Uterus (tissue), 4 donors: ENCODE measurements around the gene TET2. TPM values are rescaled to one million over a fixed set of nuclear protein-coding genes. Genes with fewer than 3 reads are reported as not detected.

Experiments used
- DNase-seq, 2 donors: peaks; one replicate each; pipeline ENCODE4 v3.0.0-alpha.2; 2019 to 2020
- H3K27ac ChIP-seq, 2 donors: fragments of 200-600 bp; sonication (generic); 1 replicate in 1 of 2; 2 replicates in 1 of 2; pipeline ENCODE4 v1.5.1; 2016 to 2018
- H3K27me3 ChIP-seq, 2 donors: fragments of 200-600 bp; sonication (generic); one replicate each; pipeline ENCODE4 v1.5.1; 2018 to 2019; ENCODE audit warnings: control low read depth in 1 of 2
- H3K36me3 ChIP-seq, 2 donors: fragments of 200-600 bp; sonication (generic); one replicate each; pipeline ENCODE4 v1.5.1; 2019; ENCODE audit warnings: control low read depth in 1 of 2
- H3K4me1 ChIP-seq, 2 donors: fragments of 200-600 bp; sonication (generic); one replicate each; pipeline ENCODE4 v1.5.1; 2018 to 2019; ENCODE audit warnings: control low read depth in 1 of 2
- H3K4me3 ChIP-seq, 2 donors: fragments of 200-600 bp; sonication (generic); 1 replicate in 1 of 2; 2 replicates in 1 of 2; pipeline ENCODE4 v1.5.1; 2018 to 2019; ENCODE audit warnings: mild to moderate bottlenecking in 1 of 2
- H3K9me3 ChIP-seq, 2 donors: fragments of 200-600 bp; sonication (generic); one replicate each; pipeline ENCODE4 v1.5.1; 2019; ENCODE audit warnings: control low read depth in 1 of 2
- POLR2A ChIP-seq, 2 donors: fragments of 450-650 bp; IDR thresholded peaks; one replicate each; pipeline ENCODE4 v1.6.1; 2016; ENCODE audit warnings: antibody characterized with exemption in 2 of 2, mild to moderate bottlenecking in 1 of 2, moderate library complexity in 1 of 2
- intact Hi-C: fragments of 100-400 bp; cut with DNase I; formaldehyde crosslinking; loops from one replicate; pipeline ENCODE4 v1.15.1; 2023; ENCODE audit warnings: low total_unique reads
- total RNA-seq, 4 donors: library from RNA; depleted of rRNA in 3 of 4; stranded (reverse); fragments of >200 nt in 3 of 4; gene quantifications; one replicate each; pipeline versions ENCODE4 v1.1.0 to v1.2.4, GENCODE V29; 2014 to 2023
- TF ChIP-seq, protein P1 (sequence below), 4 experiments: fragments of 200-600 bp in 2 of 4; fragments of 450-650 bp in 2 of 4; sonication (generic) in 2 of 4; IDR thresholded peaks; one replicate each; pipeline ENCODE4 v1.5.1; 2016 to 2019; ENCODE audit warnings: antibody characterized with exemption in 4 of 4, mild to moderate bottlenecking in 2 of 4, moderate library complexity in 1 of 4
- donor health status: DM: yes; HTN: yes; CAD: no.

Gene TET2
- total RNA-seq, 4 donors from 2014 or later: 17.9 to 93.5 (median 35.9) TPM

DNA sequence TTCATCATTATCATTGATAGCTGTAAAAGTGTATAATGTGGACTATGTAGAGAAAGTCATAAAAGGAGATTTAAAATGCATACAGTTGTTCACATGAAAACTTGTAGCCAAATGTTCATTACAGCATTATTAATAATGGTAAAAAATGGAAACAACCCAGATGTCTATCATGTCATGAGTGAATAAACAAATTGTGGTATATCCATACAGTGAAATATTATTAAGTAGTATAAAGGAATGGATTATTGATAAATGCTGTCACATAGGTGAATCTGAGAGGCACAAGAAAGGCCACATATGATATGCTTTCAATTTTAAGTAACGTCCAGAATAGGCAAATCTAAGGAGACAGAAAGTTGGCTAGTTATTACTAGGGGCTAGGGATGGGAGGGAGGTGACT lies 7.1 kb downstream of the TET2 start:
- H3K9me3 ChIP-seq: no peaks in the 10 kb centered on the region
- no peaks in the 10 kb centered on the region for H3K27me3 ChIP-seq
- no peak overlapping the region for H3K27ac ChIP-seq
- intact Hi-C loops: no loop called here
- TF ChIP-seq, protein P1, sequence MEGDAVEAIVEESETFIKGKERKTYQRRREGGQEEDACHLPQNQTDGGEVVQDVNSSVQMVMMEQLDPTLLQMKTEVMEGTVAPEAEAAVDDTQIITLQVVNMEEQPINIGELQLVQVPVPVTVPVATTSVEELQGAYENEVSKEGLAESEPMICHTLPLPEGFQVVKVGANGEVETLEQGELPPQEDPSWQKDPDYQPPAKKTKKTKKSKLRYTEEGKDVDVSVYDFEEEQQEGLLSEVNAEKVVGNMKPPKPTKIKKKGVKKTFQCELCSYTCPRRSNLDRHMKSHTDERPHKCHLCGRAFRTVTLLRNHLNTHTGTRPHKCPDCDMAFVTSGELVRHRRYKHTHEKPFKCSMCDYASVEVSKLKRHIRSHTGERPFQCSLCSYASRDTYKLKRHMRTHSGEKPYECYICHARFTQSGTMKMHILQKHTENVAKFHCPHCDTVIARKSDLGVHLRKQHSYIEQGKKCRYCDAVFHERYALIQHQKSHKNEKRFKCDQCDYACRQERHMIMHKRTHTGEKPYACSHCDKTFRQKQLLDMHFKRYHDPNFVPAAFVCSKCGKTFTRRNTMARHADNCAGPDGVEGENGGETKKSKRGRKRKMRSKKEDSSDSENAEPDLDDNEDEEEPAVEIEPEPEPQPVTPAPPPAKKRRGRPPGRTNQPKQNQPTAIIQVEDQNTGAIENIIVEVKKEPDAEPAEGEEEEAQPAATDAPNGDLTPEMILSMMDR (IDR thresholded peaks at IDR 0.05): no peak
- no peak for TF ChIP-seq POLR2A (IDR thresholded peaks at IDR 0.05)
- no peaks in the 10 kb centered on the region for H3K36me3 ChIP-seq
- DNase-seq: no peak
- H3K4me3 ChIP-seq: no peak overlapping the region
- H3K4me1 ChIP-seq: no peaks in the 10 kb centered on the region

DNA sequence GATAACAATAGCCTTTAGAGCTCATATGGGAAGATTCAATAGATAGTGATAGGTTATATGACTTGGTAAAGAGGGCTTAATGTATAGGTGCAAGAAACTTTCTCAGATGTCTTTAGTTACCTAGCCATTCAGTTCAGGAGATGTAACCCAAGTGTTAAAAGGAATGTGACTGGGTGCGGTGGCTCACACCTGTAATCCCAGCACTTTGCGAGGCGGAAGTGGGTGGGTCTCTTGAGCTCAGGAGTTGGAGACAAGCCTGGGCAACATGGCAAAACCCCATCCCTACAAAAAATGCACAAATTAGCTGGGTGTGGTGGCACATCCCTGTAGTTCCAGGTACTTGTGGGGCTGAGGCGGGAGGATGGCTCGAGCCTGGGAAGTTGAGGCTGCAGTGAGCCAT lies 7.9 kb downstream of the TET2 start:
- H3K27ac ChIP-seq: no peak overlapping the region
- no peak overlapping the region for H3K4me3 ChIP-seq
- H3K9me3 ChIP-seq: no peaks in the 10 kb centered on the region
- no peaks in the 10 kb centered on the region for H3K4me1 ChIP-seq
- TF ChIP-seq, protein P1 (IDR thresholded peaks at IDR 0.05): no peak
- H3K27me3 ChIP-seq: no peaks in the 10 kb centered on the region
- intact Hi-C loops: no loop called here
- DNase-seq: no peak
- no peaks in the 10 kb centered on the region for H3K36me3 ChIP-seq

DNA sequence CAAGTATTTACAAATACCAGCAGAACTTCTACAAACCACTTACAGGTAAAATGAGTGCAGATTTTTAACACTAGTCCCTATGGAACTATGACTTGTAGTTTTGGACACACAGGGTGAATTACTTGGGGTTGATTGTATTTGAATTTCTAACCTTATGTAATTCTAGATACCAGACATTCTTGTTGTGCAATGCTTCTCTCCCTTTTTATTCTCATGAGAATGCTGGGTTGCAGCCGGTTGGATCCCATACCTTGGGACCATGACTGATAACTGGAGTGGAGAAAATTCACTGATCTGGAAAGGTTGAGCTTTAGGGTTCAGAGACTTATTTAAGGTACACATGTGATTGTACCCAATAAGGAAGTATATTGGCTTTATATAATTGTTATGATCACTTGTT lies 8.8 kb downstream of the TET2 start:
- no peak overlapping the region for H3K27ac ChIP-seq
- TF ChIP-seq, protein P1 (IDR thresholded peaks at IDR 0.05): no peak
- no peak for TF ChIP-seq POLR2A (IDR thresholded peaks at IDR 0.05)
- H3K4me1 ChIP-seq: no peaks in the 10 kb centered on the region
- DNase-seq: no peak
- no peaks in the 10 kb centered on the region for H3K27me3 ChIP-seq
- intact Hi-C loops: no loop called here
- H3K36me3 ChIP-seq: no peaks in the 10 kb centered on the region
- no peak overlapping the region for H3K4me3 ChIP-seq
- no peaks in the 10 kb centered on the region for H3K9me3 ChIP-seq

DNA sequence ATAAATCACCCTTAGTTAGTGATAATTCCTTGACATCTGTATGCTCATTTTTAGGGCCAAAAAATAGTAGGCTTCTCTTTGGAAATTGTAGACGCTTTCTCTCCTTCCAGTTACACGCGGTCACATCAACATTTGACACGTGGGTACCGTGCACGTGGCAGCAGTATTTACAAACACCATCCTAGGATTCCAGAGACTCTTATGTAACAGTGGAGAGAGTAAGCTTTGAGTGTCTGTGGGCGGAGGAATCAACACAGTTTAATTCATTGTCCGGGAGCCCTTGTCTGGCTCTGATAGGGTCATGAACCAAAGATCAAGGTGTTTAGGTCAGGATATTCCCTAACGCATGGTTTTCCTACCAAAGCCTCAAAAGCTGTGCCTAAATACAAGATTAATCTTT lies 12.2 kb downstream of the TET2 start:
- intact Hi-C loops: no loop called here
- no peak for TF ChIP-seq POLR2A (IDR thresholded peaks at IDR 0.05)
- TF ChIP-seq, protein P1 (IDR thresholded peaks at IDR 0.05): no peak
- Histone ChIP-seq H3K4me3 (no peak overlapping the region), H3K9me3 (no peaks in the 10 kb centered on the region), H3K27me3 (no peaks in the 10 kb centered on the region), H3K4me1 (no peaks in the 10 kb centered on the region), H3K27ac (no peak overlapping the region), H3K36me3 (no peaks in the 10 kb centered on the region)
- DNase-seq: peak in 1 of 2 donors; percentile 22

DNA sequence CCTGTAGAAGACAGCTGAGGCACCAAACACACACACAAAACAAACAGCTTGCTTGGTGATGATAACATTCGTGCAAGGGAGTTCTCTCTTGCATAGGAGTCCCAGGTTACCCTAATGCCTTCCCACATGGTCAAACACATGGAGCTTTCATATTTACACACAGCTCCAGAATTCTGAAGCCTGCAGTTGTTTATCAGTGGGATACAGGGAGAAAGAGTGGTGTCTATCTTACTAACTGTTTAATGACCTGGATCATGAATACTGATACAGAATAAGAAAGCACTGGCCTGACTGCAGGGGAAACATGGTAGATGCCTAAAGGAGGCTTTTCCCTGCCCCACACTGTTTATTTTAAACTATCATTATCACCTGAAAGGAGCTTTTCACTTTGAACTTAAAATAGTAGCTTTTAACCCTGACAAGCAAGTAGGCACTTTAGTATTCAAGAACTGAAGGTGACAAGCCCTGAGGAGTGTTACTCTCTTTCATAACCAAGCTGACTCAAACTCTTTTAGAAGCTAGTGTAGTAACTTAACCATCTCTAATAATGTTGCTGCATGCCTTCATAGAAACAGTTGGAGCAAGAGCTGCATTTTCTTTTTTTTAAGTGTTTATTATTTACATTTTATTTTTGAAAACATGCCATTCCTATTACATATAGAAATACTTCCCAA lies 15.6 kb downstream of the TET2 start:
- intact Hi-C loops: no loop called here
- Histone ChIP-seq H3K27me3 (no peaks in the 10 kb centered on the region), H3K4me1 (no peaks in the 10 kb centered on the region), H3K36me3 (no peaks in the 10 kb centered on the region), H3K27ac (no peak overlapping the region), H3K4me3 (no peak overlapping the region), H3K9me3 (no peaks in the 10 kb centered on the region)
- no peak for DNase-seq
- TF ChIP-seq, protein P1 (IDR thresholded peaks at IDR 0.05): no peak
- no peak for TF ChIP-seq POLR2A (IDR thresholded peaks at IDR 0.05)
